DMS 273 (cell line): ENCODE data around the gene SNCB.

Experiments used
- DNase-seq: peaks from one replicate; lab custom pipeline; 2025; ENCODE audit not compliant: unreplicated experiment; lab: John Stamatoyannopoulos, UW

SNCB gene

GRCh38 chr5:176644878-176645670, 14.7 kb upstream of the SNCB start:
- peak; percentile 49 for DNase-seq

DNA sequence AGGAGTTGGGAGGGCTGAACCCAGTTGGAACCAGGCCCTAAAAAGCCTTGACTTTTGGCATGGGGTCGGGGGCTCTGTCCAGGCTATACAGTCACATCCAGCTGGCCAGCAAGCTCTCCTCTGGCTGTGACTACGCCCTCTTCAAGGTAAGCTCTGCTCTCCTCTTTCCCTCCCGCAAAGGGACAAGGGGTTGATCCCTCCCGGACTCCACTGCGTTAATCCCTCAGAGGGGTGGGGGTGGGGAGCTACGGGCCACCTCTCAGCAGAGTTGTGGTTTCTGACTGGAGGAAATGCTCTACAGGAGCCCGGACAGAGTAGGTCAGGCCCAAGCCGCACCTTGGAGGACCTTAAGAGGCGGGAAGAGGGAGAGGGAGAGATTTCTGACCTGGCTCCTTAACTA, 14.0 kb upstream of the SNCB start:
- DNase-seq = no peak

- no peak for DNase-seq
Observed at GRCh38 chr5:176643491-176644219, 13.3 kb upstream of the SNCB start.

- no peak for DNase-seq
Observed at GRCh38 chr5:176642675-176643490, 12.5 kb upstream of the SNCB start.

DNA sequence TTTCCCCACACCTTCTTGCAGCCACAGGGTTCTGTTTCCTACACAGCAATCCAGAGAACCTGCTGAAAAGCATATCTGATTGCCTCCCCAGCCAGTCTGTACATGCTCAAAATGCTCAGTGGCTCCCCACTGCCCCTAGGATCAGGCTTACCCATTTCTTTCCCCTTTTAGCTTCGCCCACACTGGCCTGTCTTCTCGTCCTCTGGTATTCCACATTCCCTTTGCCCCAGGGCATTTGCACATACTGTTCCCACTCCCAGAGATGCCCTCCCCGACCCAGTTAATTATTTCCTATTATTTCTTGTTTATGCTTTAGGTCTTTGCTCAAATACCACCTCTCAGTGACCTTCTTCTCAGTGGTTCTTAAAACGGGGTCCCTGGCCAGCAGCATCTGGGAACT, 10.3 kb upstream of the SNCB start:
- peak; percentile 53 for DNase-seq

DNA sequence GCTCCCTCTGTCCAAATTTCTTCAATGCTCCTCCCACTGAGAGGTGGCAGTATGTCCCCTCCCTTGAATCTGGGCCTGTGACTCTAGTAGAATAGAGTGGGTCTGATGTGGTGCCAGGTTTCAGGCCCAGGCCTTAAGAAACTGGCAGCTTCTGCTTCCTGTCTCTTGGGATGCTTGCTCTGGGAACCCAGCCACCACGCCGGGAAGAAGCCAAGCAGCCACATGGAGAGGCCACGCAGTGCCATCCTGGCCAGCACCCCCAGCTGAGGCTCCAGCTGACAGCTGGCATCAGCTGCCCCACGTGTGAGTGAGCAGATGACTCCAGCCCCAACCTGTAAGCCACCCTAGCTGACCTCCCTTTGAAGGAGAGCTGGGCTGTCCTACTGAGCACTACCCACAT, 9.6 kb upstream of the SNCB start:
- peak; percentile 97 for DNase-seq

- no peak for DNase-seq
Observed at GRCh38 chr5:176639208-176639607, 8.9 kb upstream of the SNCB start.

- no peak for DNase-seq
Observed at GRCh38 chr5:176638437-176638836, 8.1 kb upstream of the SNCB start.

DNA sequence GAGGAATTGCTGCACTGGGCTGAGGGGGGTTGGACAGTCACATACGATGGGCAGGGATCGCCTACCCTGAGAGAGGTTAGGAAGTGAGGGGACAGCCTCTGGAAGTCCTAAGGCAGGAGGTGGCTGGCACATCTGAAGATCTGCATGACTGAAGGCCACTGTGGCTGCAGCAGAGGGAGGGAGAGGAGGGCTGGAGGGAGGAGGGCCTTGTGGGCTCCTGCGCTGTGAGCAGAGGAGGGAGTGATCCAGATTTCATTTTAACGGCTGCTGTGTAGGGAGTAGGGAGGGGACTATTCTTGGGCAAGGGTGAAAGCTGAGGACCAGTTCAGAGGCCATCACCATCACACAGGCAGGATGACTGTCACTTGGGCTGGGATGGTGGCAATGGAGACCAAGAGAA, 7.2 kb upstream of the SNCB start:
- DNase-seq = no peak

DNA sequence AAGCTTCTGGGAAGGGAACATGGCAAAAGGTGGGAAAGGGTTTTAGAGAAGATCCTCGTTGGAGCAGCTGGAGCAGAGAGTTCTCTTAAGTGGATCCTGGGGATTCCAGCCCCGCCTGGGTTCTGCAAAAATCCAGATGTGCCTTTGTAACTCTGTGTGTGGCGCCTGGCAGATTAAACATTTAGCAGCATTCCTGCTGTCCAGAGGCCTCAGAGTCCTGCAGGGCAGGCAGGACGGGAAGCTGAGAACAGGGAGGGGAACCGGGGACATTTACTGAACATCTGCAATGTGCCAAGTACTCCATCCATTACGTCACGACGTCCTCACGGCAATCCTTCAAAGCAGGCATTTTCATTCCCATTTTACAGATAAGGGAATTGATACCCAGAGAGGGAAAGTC, 6.1 kb upstream of the SNCB start:
- no peak for DNase-seq

DNA sequence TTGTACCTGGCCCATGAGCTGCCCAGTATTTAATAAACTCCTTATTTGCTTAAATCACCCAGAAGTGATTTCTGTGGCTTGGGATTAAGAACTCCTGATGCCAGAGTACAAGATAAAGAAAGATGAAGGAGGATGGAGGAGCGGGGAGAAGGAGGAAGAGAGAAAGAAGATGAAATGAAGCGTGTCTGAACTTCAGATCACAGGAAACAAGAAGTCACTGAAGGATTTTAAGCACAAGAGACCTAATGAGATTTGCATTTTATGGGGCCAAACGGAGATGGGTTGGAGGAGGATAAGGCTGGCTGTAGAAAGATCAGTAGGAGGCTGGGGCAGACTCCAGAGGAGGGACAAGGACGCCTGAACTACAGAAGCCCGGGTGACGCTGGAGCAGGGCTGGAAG, 3.3 kb upstream of the SNCB start:
- DNase-seq = no peak

GRCh38 chr5:176632745-176633144, 2.4 kb upstream of the SNCB start:
- no peak for DNase-seq

GRCh38 chr5:176631383-176632200, 1.3 kb upstream of the SNCB start:
- peak; percentile 73 for DNase-seq

- DNase-seq = no peak
Observed at GRCh38 chr5:176630681-176631222, 418 bp upstream of the SNCB start.

DNA sequence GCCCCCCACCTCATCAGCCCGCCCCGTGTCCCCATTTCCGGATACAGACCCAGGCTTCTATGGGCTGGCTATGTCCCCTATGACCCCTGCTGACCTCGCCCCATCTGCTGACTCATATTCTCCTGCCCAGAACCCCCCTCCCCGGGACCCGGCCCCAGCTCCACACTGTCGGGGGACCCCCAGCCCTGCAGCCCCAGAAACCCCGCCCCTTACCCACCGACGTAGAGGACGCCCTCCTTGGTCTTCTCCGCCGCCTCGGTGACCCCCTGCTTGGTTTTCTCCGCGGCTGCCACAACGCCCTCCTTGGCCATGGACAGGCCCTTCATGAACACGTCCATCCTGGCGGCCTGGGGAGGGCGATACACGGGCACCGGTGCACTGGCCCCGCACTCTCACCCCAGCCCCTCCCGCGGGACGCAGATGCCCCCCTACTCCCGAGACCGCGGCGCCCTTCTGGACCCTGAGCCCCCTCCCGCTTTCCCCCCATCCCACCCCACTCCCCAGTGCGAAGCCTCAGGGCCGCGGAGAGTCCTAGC, 949 bp downstream of the SNCB start:
- no peak for DNase-seq

DNA sequence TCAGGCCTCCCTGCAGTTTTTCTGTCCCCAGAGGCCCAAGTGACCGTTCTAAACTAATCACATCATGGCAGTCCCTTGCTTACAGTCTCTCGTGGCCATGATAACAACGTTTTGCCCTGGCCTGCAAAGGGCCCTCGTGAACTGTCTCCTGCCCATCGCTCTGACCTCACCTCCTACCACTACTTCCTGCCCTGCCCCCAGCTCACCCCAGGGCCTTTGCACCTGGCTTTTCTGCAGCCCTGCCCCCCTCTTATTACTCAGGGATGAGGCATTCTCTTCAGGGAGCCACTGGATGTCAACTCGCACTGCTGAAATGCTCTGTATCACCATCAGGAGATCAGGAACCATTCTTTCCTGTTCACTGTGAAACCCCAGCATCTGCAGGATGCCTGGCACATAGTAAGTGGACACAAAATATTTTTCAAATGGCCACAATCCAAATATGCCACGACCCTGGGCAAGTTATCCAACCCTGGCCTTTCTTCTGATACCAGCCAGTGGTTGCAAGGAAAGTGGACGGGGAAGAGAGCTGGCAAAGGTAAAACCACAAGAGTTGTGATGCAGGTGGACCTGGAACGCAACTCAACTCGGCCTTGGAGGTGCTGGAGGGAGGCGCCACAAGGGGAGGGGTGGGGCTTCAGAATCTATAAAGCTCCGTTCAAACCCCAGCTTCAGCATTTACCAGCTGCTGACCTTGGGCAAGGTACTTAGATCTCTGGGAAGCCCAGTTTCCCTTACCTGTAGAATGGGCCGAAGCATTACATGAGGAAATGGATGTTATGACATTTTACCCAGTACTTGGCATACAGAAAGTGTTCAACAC, 1.7 kb downstream of the SNCB start:
- no peak for DNase-seq

DNA sequence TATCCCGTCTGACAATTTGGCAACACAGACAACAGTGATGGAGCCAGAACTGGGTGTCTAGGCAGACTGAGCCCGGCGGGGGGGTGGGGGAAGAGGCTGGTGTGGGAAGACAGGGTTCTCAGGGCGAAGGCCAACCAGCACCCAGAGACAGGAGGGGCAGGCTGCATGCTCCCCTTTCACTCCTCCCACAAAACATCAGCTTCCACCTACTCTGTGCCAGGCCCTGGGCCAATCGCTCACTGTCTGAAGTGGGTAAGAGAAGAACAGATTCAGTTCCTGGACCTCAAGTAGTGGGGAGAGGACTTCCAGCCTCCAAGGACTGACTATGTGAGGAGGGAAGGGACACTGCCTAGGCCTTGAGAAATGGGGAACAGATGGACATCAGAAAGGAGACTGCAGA, 2.8 kb downstream of the SNCB start:
- DNase-seq = no peak

GRCh38 chr5:176626876-176627236, 3.5 kb downstream of the SNCB start:
- DNase-seq = no peak
